ENCODE data around the gene PLEKHA6.

PLEKHA6 gene

DNA sequence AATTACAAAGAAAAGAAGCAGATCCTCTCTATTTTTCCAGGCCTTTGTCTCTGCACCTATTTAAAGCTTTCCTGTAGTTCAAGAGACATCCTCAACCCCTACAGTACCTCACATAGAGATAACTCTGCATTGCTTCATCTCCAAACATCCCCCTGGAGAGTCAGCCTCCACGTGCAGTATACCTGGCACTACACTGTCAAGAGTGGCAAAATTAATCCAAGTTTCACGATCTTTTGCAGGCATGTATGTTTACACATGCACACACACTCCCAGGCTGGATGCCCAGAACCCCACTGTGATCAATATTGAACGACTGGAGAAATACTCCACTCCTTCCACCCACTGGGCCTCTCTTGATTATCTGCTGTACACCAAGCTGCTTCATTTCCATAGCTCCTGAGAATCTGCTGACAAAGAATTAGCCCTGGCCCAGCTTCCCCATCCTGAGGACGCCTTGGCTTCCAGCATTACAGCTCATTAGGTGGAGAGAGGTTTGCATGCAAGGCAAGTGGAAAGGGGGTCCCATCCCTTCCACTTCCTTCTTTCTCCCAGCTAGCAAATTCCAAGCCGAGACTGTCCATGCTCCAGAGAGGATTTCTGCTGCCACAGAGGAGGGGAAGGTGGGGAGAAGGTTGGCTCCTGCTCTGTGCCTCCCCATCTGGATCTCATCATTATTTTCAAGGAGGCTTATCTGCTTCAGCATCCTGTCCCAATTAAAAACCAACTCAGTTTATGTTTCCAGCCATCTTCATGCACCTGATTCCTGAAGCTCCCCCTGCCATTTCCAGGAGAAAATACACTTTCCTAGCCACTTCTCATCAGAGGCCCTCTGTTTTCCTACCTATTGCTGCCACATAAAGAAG, 79.4 kb downstream of the PLEKHA6 start:
- no peak for DNase-seq

DNA sequence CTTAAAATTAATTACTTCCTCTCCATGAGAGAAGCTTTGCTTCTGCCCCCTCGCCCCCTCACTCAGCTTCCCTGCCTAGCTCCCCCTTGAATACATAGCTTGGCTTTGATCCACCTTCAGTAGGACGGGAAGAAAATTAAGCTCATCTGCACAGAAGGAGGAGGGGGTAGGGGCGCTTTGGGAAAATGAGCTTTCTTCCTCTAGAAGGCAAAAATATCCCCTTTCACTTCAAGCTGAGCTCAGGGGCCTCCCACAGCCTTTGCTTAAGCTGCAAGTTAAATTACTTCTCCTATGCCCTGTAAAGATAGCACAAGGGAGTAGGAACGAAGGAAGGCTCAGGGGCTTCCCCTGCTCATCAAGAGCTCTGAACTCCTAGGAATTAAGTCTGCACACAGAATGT, 80.8 kb downstream of the PLEKHA6 start:
- DNase-seq, result no peak

DNA sequence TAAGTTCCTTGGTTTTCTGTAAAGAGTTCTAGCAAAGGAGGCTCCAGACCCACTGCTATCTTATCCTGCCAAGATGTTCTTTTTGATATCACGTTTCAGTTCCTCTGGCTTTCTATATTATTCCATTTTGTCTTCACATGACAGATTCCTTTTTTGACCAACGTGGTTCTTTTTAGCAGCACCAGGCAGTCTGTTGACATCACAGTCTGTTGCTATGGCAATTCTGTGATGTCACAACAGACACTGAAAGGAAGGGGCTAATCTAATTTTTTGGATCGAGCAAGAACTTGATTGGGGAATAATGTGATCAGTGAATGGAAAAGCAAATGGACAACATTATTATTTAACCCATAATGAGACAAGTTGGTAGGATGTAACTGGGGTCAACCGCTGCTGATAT, 81.5 kb downstream of the PLEKHA6 start:
- DNase-seq, result no peak

DNA sequence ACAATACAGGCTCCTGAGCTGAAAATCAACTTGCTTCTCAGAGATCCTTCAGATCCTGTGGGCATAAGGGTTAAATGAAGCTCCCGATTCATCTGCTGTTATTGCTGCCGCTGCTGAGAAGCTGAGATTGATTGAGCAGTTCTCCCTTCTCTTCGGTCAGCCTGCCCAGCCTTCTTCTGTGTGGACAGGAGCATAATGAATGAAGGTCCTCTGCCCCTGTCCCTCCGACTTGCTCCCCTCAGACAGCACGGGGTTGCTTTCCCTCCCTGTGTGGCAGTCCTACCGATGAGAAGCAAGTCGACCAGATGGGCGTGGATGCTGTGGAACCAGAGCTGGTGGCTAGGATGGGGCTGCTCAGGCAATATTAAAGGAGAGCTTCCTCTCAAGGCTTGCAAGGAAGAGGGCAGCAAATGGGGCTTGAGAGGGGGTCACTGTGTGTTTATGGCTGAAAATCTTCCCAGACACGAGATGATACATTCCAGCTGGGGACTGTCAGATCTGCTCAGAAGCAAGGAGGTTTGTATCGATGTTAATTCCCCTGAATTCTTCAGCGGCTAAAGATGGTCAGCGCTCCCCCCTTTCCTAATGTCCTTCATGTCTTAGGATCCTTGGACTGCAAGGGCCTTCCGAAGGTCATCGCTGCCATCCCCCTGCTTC, 82.0 kb downstream of the PLEKHA6 start:
- DNase-seq, result no peak

DNA sequence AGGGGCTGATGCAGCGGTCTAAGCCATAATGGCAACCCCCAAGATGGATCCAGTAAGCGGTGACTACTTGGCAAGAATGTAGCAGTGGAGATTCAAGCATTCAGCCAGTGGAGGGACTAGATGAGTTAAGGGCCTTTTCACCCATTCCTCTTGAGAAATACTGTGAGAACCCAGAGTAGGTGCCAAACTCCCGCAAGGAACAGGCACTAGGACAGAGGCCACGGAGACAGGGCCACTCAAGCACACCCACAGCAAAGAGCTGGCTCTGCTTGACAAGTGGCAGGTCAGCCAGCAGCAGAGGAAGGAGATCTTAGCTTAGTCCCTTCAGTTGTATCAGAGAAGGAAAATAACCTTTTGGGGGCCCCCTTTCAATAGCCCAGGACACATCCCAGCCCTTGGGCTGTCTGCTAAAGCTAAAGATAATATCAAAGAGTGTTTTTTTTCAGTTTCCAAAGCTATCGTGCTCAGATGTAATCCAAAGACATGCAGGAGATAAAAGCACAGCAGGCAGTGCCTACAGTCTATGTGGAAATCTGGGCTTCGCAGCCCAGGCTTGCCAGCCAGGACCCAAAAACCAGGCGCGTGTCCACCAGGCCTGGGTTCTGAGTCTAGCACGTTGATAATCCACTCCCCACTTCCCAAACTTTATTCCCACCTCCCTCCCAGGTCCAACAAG, 83.9 kb downstream of the PLEKHA6 start:
- no peak for DNase-seq

DNA sequence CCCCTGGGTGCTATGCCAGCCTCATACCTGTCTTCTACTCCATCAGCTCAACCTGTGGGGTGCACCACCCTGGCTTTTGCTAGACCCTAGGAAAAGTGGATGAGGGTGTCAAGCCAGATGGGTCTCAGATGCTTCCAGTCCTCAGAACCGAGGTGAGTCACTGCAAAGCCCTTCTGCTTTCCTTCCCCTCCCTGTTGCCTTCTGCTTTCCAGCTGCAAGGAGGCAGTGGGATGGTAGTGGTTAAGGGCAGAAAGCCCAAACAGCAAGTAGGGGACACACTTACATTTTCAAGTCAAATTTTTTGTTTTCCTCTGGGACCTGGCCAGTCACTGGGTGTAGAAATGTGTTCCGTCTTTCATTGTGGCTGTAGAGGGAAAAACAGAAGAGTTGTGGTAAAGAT, 85.3 kb downstream of the PLEKHA6 start:
- DNase-seq, result no peak

DNA sequence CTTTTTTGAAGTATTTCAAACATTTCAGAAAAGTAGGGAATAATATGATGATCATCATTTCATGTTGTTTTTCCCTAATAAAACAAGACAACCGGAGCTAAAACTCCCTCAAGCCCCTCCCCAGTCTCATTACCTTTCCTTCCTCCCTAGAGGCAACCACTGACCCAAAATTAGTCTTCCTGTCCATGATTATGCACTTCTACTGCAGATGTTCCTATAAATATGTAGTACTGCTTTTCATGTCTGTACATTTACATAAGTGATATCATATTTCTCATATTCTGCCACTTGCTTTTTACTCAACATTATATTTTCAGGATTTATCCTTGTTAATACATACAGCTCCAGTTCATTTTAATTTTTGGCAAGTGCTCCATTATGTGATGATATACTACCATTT, 87.2 kb downstream of the PLEKHA6 start:
- DNase-seq, result no peak

DNA sequence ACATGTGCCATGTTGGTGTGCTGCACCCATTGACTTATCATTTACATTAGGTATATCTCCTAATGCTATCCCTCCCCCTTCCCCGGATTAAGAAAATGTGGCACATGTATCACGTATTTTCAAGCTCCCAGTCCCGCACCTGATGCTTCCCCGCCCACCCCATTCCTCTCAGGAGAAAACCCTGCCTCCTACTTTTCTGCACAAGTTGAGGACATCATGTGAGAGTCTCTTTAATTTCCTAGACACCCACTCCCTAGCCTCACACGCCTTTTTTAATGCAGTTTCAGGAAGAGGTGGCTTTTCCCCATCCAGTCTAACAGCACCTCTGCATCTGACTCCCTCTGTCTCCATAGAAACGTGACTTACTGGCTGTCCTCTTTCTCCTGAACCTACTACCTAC, 87.8 kb downstream of the PLEKHA6 start:
- no peak for DNase-seq

DNA sequence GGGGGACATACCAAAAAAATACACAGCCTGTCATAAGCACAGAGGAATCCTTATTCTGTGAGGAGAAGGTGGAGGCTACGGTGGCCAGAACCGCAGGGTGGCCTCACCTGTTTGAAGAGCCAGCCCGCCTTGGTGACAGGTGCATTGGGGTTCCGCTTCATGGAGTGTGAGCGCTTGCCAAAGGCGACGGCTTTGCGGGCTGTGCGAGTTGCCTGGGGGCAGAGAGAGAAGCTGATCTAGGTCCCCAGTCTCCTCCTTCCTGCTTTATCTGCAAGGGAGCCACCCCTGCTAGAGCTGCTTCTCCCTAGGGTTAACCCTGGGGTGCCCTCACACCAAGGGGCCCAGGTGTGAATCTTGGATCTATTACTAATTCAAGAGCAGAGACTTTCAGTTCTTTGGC, 91.6 kb downstream of the PLEKHA6 start:
- DNase-seq, result peak; percentile 63

DNA sequence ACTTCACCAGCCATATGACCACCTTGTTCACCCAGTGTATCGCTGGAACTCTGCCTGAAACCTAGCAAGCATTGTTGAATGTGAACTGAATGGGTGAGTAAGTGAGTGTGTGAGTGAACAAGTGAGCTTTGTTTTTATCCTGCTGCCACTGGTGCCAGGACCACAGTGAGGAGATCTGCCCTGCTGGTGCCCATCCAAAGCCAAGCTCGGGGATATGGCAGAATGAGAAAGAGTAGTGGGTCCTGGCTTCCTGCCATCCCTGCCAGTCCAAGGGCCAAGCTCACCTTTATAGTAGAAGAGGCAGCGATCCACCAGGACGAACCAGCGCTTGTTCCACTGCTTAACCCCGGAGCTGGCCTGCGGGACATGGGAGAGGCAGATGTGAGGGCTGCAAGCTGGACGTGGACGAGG, 92.5 kb downstream of the PLEKHA6 start:
- DNase-seq, result no peak

DNA sequence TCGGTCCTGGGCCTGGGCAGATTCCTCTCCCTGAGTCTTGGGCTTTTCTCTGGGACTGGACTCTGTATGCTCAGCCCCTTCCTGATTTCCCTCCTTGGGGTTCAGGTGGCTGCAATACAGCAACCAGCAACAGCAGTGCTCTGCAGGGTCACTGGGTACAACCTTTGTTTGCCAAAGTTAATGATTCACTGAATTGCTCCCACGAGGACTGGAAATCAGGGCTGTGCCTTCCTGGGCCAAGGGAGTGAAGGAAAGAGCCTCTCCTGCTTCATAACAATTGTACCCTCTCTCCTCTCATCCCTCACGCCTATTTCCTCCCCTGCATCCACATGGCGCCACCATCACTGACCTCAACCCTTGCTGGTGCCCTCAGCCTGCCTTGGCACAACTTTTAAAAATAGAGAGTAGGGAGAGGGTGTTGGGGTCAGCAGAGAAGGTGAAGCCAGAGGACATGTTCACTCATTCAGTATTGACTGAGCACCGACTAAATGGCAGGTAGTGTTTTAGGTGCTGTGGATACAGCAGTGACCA, 93.2 kb downstream of the PLEKHA6 start:
- DNase-seq, result no peak

DNA sequence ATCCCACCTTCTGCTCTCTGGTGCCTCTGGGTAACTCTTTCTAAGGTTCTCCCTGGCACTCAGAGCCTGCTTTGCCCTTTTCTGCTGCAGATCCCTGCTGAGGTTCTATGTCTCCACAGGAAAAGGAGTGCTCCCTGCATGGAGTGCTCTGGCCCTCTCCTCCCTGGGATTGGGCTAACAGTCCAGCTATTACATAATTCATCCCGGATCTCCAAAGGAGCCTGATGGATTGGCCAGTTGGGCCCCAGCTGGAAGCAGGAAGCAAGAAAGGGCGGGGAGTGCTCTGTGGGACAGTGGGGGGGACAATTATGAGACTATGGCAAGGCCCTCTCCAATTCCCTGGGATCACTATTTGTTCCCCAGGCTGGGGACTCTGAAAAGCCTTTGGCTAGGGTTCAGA, 94.1 kb downstream of the PLEKHA6 start:
- DNase-seq, result no peak

DNA sequence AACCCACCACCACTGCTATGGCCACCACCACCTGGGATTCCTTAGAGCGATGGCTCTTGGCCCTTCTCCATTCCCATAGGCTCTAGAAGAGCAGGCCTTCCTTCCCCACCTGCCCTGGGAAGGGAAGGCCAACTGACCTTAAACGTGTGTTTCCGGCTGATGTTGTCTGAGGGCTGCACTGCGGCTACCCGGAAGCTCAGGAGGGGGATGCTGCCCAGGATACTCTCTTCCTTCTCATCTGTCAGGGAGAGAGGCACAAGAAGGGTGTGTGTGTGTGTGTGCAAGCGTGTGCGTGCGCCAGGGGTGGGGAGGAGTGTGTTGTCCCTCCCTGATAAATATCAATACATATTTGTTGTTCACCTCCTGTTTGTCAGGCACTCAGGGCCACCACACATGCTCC, 94.9 kb downstream of the PLEKHA6 start:
- DNase-seq, result no peak

DNA sequence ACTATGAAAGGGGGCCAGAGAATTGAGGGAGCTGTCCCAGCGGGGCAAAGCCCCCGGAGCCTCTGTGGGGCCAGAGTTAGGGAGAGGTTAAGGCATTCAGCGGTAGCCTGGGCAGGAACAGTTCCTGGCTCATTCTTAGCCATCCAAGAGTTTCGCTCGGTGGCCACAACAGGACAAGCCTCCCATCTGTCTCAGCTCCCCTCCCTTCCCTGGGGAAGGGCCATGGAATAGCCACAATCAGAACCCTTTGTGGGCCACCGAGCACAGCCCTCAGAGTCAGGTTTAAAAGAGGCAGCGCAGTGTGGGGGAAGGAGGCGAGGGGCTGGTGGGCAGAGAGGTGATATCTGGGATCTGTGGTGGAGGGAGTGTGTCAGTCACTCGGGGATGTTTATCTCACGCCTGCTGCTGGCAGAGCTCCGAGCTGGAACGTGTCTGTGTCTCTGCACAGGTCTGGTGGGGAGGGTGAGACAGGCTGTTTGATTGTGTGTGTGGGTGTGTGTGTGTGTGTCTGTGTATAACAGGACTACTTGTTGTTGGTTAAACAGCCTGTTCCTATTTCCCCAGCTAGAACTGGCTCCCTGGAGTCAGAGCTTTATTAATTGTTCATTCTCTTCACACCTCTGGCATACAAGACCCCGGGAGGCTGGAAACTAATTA, 96.3 kb downstream of the PLEKHA6 start:
- no peak for DNase-seq

DNA sequence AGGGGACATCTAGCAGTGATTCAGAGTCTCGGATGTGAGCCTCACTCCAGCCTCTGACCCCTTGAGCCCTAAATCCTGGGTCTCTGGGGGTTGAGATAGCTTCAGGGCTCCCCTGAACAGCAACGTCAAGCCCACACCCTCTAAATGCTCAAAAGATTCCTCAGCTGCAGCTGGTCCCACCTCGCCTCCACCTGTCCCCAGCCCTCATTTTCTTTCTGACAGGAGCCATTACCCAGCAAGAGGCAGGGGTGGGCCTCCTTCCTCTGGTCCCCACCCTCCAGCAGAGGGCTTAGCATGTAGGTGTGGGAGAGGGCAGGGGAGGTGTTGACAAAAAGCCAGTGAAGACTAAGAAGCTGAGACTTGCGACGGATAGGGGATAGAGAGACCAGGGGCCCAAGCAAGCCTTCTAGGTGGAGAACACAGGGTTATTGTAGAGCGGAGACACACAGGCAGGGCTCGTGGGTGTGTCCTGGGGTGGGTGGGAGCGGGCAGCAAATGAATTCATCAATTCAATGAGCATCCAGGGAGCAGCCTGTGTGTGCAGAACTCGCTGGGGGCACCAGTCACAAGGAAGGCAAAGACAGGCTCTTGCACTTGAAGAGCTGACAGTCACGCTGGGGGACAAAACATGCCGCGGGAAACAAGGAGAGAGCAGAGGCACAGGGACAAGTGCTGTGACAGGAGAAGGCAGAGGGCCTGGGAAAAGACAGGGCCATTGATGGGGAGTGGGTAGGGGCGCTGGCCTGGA, 97.0 kb downstream of the PLEKHA6 start:
- DNase-seq, result no peak

DNA sequence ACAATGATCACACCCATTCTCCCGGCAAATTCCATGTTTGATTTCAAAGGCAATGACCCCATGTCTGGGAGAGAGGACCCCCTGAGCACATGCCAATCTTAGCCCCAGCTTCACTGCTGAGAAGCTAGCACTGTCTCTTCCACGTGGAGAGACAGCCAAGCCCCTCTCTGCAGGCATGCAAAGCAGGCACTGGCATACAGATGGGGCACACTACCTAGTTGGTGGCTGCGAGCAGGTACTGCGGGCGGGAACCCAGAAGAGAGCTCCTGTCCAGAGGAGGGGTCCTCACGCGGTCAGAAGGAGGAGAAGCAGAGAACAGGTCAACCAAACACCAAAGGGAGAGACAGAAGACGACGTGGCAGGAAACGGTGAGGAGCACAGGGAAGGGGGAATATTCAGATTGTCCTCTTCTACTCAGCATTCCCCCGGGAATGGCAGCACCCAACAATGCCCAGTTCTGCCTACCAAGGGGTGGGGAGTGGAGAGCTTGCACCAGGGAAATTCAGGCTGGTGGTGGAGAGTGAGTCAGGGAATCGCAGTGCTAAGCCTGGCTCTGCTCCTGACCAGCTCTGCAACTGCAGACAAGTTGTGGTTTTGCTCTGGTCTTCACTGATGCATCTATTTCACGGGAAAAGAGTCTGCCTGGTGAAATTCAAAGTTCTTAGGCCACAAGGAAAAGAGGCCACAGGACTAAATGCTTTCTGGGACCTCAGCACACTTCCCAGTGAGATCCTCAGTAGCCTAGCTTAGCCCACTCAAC, 97.8 kb downstream of the PLEKHA6 start:
- DNase-seq, result no peak

DNA sequence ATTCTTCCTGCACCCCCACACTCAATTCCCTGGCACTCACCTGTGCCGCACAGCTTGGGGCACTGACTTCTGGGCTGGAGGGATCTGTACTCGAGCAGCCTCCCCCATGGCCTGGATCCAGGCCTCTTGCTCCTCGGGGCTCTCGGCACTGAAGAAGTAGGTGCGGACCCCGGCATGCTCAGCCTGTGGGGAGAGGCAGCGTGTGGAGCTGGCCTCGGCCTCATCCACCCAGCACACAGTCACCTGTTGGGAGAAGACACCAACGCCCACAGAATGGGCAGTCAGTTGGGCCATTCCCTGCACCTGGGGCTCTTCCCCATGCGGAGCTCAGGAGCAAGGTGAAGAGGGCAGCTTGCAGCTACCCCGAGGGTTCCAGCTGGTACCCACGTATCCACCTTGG, 98.5 kb downstream of the PLEKHA6 start:
- DNase-seq, result no peak

DNA sequence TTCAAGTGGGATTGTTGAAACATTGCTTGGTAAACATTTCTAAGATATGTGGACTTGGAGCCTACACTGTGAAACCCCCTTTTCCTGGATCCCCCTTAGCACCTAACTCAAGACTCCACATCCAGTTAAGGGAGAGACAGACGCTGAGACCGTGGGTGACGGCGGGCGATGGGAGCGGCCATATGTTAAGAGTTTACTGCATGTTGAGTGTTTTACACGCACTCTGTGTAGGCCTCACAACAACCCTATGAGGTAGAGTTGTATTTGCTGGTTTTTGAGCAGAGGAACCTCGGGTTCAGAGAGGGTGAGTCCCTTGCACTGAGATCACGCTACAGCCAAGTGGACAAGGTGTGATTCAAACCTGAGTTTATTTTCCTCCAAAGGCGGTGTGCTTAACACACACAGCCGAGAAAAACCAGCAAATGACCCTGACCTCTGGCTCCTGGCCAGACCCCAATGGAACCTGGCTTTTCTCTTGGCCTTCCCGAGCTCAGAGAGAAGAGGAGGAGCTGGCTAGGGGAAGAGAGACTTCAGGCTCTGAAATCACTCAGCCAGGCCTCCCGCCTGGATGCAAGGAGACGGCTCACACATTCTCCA, 99.0 kb downstream of the PLEKHA6 start:
- no peak for DNase-seq

DNA sequence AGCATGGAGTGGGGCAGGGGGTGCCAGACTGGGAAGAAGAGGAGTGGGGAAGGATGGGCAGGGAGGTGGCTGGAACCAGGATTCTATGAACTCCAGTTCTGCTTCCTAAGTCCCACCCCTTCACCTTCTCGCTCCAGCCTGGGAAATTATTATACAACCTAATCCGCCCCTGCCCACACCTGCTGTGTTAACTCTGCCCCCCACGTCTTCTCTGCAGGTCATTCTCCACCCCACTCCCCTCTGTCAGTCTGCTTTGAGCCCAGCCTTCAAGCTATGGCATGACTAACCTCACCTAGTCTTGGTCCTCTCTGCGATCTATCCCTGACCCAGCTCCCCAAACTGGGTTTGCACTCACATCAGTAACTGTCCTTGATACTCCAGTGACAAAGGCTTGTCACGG, 99.9 kb downstream of the PLEKHA6 start:
- DNase-seq, result no peak

DNA sequence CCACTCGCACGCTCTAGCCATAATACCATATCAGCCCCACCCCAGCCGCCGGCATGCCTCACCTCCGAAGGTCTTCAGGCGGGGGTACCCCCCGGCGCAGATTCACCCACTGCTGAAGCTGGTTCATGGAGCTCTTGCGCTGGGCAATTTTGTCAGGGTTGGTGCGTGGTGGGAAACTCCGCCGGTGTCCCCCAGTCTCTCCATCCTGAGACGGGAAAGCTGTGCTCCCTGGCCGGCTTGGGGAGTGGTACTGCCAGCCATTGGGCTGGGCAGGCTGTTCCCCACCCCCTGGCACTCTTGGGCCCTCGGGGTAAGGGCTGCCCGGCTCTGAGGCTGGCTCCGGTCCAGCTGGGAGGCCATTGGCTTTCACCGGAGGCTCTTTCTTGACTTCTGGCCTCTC, 100.5 kb downstream of the PLEKHA6 start:
- no peak for DNase-seq

All from NCI-H2107 (cell line).